Heart left ventricle (tissue), 13 donors: ENCODE data around the gene ARHGAP44.

ENCODE experiments used
- CTCF ChIP-seq, 12 donors: fragments of 200-600 bp; sonication (generic) in 4 of 12; IDR thresholded peaks; one replicate each; pipeline versions ENCODE4 v1.5.0 to v1.8.0; 2018 to 2022; ENCODE audit warnings: antibody characterized with exemption in 12 of 12, mild to moderate bottlenecking in 5 of 12
- POLR2A ChIP-seq, 2 donors: fragments of 450-650 bp; IDR thresholded peaks; one replicate each; pipeline ENCODE4 v1.6.1; 2017; ENCODE audit warnings: antibody characterized with exemption in 2 of 2, mild to moderate bottlenecking in 2 of 2, moderate library complexity in 2 of 2
- donor health status: ischemic (EF 13 %, LVEDD 7.1; RV severe dilation, severe dysfunction).
- donor health status: DM: no; HTN: yes; CAD: no.
- donor health status: DM: no; HTN: no; CAD: no.
- donor health status: ischemic (EF 25% LVEDD 6.9; RV normal size, moderate dysfunction).
- donor health status: ischemic (EF 25% LVEDD 5.7; RV mildly dilated, moderate dysfunction).
- donor health status: ischemic (EF 35%, LVEDD 5.7; RV mildly dilated, moderate dysfunction).
- donor health status: nonischemic (EF 11% LVEDD 7.7; RV severe dilation, severe dysfunction).
- donor health status: DM: yes; HTN: yes; CAD: no.
- donor health status: PGD.
- donor health status: ischemic (EF 29% LVEDD 5.4; RV normal size, mild dysfunction).
- donor health status: nonischemic (EF 23%, LVEDD 6.1; RV moderate dilation, normal function).

GRCh38 chr17:12992676-12993075 lies 203.4 kb downstream of the ARHGAP44 start:
- TF ChIP-seq POLR2A (IDR thresholded peaks at IDR 0.05) = no peak
- no peak for TF ChIP-seq CTCF (IDR thresholded peaks at IDR 0.05)
